ENCODE results near the gene EPHB2.

DNA sequence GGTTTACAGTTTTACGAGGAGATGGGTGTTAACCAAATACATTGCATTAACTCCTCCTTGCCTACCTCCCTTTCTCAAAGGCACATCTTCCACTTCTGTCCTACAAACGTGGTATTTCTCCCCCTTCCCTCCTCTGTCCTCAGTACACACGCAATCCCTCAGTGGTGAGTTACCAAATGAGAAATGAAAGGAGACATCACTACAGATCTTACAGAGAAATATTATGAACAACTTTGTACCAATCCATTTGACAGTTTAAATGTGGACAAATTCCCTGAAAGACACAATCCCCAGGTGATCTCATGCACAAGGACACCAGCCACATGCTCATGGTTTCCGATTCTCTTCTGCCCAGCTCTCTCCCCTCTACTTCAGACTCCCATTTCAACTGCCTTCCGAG is 255.7 kb downstream of the EPHB2 start:
- TF ChIP-seq, protein P1, sequence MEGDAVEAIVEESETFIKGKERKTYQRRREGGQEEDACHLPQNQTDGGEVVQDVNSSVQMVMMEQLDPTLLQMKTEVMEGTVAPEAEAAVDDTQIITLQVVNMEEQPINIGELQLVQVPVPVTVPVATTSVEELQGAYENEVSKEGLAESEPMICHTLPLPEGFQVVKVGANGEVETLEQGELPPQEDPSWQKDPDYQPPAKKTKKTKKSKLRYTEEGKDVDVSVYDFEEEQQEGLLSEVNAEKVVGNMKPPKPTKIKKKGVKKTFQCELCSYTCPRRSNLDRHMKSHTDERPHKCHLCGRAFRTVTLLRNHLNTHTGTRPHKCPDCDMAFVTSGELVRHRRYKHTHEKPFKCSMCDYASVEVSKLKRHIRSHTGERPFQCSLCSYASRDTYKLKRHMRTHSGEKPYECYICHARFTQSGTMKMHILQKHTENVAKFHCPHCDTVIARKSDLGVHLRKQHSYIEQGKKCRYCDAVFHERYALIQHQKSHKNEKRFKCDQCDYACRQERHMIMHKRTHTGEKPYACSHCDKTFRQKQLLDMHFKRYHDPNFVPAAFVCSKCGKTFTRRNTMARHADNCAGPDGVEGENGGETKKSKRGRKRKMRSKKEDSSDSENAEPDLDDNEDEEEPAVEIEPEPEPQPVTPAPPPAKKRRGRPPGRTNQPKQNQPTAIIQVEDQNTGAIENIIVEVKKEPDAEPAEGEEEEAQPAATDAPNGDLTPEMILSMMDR (IDR thresholded peaks at IDR 0.05), result no peak
- no peak for TF ChIP-seq POLR2A (IDR thresholded peaks at IDR 0.05)

Data from testis (tissue), 2 donors.